Peyer's patch (tissue), 4 donors: ENCODE measurements around the gene TFCP2L1.

Source experiments
- CTCF ChIP-seq, 6 experiments: fragments of 450-650 bp in 4 of 6; fragments of 200-600 bp in 2 of 6; sonication (generic) in 1 of 6; IDR thresholded peaks; one replicate each; pipeline ENCODE4 v1.5.1; 2017 to 2019; ENCODE audit warnings: antibody characterized with exemption in 6 of 6, mild to moderate bottlenecking in 3 of 6, moderate library complexity in 1 of 6
- POLR2A ChIP-seq, 2 donors: fragments of 450-650 bp; IDR thresholded peaks; one replicate each; pipeline ENCODE4 v1.5.1; 2017; ENCODE audit warnings: antibody characterized with exemption in 2 of 2, mild to moderate bottlenecking in 2 of 2, moderate library complexity in 2 of 2

- TF ChIP-seq POLR2A (IDR thresholded peaks at IDR 0.05) (no peak), CTCF (IDR thresholded peaks at IDR 0.05) (no peak)
Measured at GRCh38 chr2:121189661-121190381, 95.2 kb downstream of the TFCP2L1 start.
